Measurements from ENCODE around the gene RPA1.

RPA1 gene

GRCh38 chr17:1918346-1919162 is 88.7 kb downstream of the RPA1 start:
- Histone ChIP-seq H3K4me3 (ENCODE audit: control insufficient read depth in 1 of 7, extremely low read depth in 1 of 7, insufficient read depth in 4 of 7, low read depth in 2 of 7, low read length in 6 of 7) (no peak overlapping the region), H3K27me3 (replicated peaks in 2 of 5; ENCODE audit: control insufficient read depth in 4 of 5, insufficient read depth in 5 of 5, low read length in 4 of 5) (no peaks in the 10 kb centered on the region), H3K9me3 (ENCODE audit: control extremely low read depth in 1 of 5, control insufficient read depth in 4 of 5, insufficient read depth in 2 of 5, low read depth in 1 of 5, low read length in 4 of 5) (no peaks in the 10 kb centered on the region), H3K27ac (ENCODE audit: insufficient read depth in 1 of 2, low read depth in 1 of 2, low read length in 2 of 2, poor library complexity in 1 of 2, severe bottlenecking in 2 of 2) (no peak overlapping the region), H3K4me1 (ENCODE audit: control extremely low read depth in 1 of 4, control insufficient read depth in 4 of 4, insufficient read depth in 4 of 4, low read length in 3 of 4) (peaks cover 0 to 17% (median 14%) of the 10 kb centered on the region in 4 experiments), H3K36me3 (ENCODE audit: control insufficient read depth in 4 of 4, insufficient read depth in 4 of 4, low read length in 3 of 4) (no peaks in the 10 kb centered on the region)
- DNase-seq = no peak
- WGBS (ENCODE audit: insufficient coverage) = 97% methylated on average over 25 of the region's 29 CpGs
- ChIA-PET CTCF (interaction anchor here (1.6 to 1.7 kb wide), 2 partner anchors 8 to 26 kb away, joined by 4 to 5 read pairs; no protein-coding TSS in a partner anchor), POLR2A (no interaction called here)

GRCh38 chr17:1919201-1919600 is 89.4 kb downstream of the RPA1 start:
- WGBS (ENCODE audit: insufficient coverage) = 97% methylated on average over 11 of the region's 13 CpGs
- Histone ChIP-seq H3K36me3 (ENCODE audit: control insufficient read depth in 4 of 4, insufficient read depth in 4 of 4, low read length in 3 of 4) (no peaks in the 10 kb centered on the region), H3K4me1 (ENCODE audit: control extremely low read depth in 1 of 4, control insufficient read depth in 4 of 4, insufficient read depth in 4 of 4, low read length in 3 of 4) (peaks cover 0 to 12% (median 9%) of the 10 kb centered on the region in 4 experiments), H3K9me3 (ENCODE audit: control extremely low read depth in 1 of 5, control insufficient read depth in 4 of 5, insufficient read depth in 2 of 5, low read depth in 1 of 5, low read length in 4 of 5) (no peaks in the 10 kb centered on the region), H3K27me3 (replicated peaks in 2 of 5; ENCODE audit: control insufficient read depth in 4 of 5, insufficient read depth in 5 of 5, low read length in 4 of 5) (no peaks in the 10 kb centered on the region), H3K4me3 (ENCODE audit: control insufficient read depth in 1 of 7, extremely low read depth in 1 of 7, insufficient read depth in 4 of 7, low read depth in 2 of 7, low read length in 6 of 7) (no peak overlapping the region), H3K27ac (ENCODE audit: insufficient read depth in 1 of 2, low read depth in 1 of 2, low read length in 2 of 2, poor library complexity in 1 of 2, severe bottlenecking in 2 of 2) (no peak overlapping the region)
- ChIA-PET POLR2A (no interaction called here), CTCF (interaction anchor here (1.6 to 1.7 kb wide), 2 partner anchors 9 to 27 kb away, joined by 4 to 5 read pairs; no protein-coding TSS in a partner anchor)
- DNase-seq = no peak

- Histone ChIP-seq H3K4me3 (ENCODE audit: control insufficient read depth in 1 of 7, extremely low read depth in 1 of 7, insufficient read depth in 4 of 7, low read depth in 2 of 7, low read length in 6 of 7) (no peak overlapping the region), H3K9me3 (ENCODE audit: control extremely low read depth in 1 of 5, control insufficient read depth in 4 of 5, insufficient read depth in 2 of 5, low read depth in 1 of 5, low read length in 4 of 5) (no peaks in the 10 kb centered on the region), H3K36me3 (ENCODE audit: control insufficient read depth in 4 of 4, insufficient read depth in 4 of 4, low read length in 3 of 4) (no peaks in the 10 kb centered on the region), H3K27me3 (replicated peaks in 2 of 5; ENCODE audit: control insufficient read depth in 4 of 5, insufficient read depth in 5 of 5, low read length in 4 of 5) (peaks cover 0 to 2% (median 0%) of the 10 kb centered on the region in 5 experiments), H3K27ac (ENCODE audit: insufficient read depth in 1 of 2, low read depth in 1 of 2, low read length in 2 of 2, poor library complexity in 1 of 2, severe bottlenecking in 2 of 2) (no peak overlapping the region), H3K4me1 (ENCODE audit: control extremely low read depth in 1 of 4, control insufficient read depth in 4 of 4, insufficient read depth in 4 of 4, low read length in 3 of 4) (peaks cover 0 to 2% (median 2%) of the 10 kb centered on the region in 4 experiments)
- POLR2A ChIA-PET = no interaction called here
- WGBS (ENCODE audit: insufficient coverage) = 95% methylated on average over 14 of the region's 19 CpGs
- no peak for DNase-seq
- CTCF ChIA-PET = no interaction called here
These were observed 91.1 kb downstream of the RPA1 start for GRCh38 chr17:1920948-1921351.

GRCh38 chr17:1928976-1929375 is 99.2 kb downstream of the RPA1 start:
- H3K4me1 ChIP-seq (ENCODE audit: control extremely low read depth in 1 of 4, control insufficient read depth in 4 of 4, insufficient read depth in 4 of 4, low read length in 3 of 4) = no peaks in the 10 kb centered on the region
- DNase-seq = peak in 1 of 3 donors; percentile 20
- ChIA-PET POLR2A (no interaction called here), CTCF (interaction anchor here (0.6 kb wide), 1 partner anchor 953 kb away, joined by 4 read pairs; no protein-coding TSS in a partner anchor)
- 88% methylated on average over 9 of the region's 12 CpGs for WGBS (ENCODE audit: insufficient coverage)
- peaks cover 0 to 2% (median 0%) of the 10 kb centered on the region in 5 experiments for H3K27me3 ChIP-seq (replicated peaks in 2 of 5; ENCODE audit: control insufficient read depth in 4 of 5, insufficient read depth in 5 of 5, low read length in 4 of 5)
- no peaks in the 10 kb centered on the region for H3K36me3 ChIP-seq (ENCODE audit: control insufficient read depth in 4 of 4, insufficient read depth in 4 of 4, low read length in 3 of 4)
- no peak overlapping the region for H3K4me3 ChIP-seq (ENCODE audit: control insufficient read depth in 1 of 7, extremely low read depth in 1 of 7, insufficient read depth in 4 of 7, low read depth in 2 of 7, low read length in 6 of 7)
- no peaks in the 10 kb centered on the region for H3K9me3 ChIP-seq (ENCODE audit: control extremely low read depth in 1 of 5, control insufficient read depth in 4 of 5, insufficient read depth in 2 of 5, low read depth in 1 of 5, low read length in 4 of 5)
- no peak overlapping the region for H3K27ac ChIP-seq (ENCODE audit: insufficient read depth in 1 of 2, low read depth in 1 of 2, low read length in 2 of 2, poor library complexity in 1 of 2, severe bottlenecking in 2 of 2)

GRCh38 chr17:1930337-1930645 is 100.5 kb downstream of the RPA1 start:
- Histone ChIP-seq H3K27me3 (replicated peaks in 2 of 5; ENCODE audit: control insufficient read depth in 4 of 5, insufficient read depth in 5 of 5, low read length in 4 of 5) (peaks cover 0 to 2% (median 0%) of the 10 kb centered on the region in 5 experiments), H3K27ac (ENCODE audit: insufficient read depth in 1 of 2, low read depth in 1 of 2, low read length in 2 of 2, poor library complexity in 1 of 2, severe bottlenecking in 2 of 2) (no peak overlapping the region), H3K4me1 (ENCODE audit: control extremely low read depth in 1 of 4, control insufficient read depth in 4 of 4, insufficient read depth in 4 of 4, low read length in 3 of 4) (no peaks in the 10 kb centered on the region), H3K4me3 (ENCODE audit: control insufficient read depth in 1 of 7, extremely low read depth in 1 of 7, insufficient read depth in 4 of 7, low read depth in 2 of 7, low read length in 6 of 7) (no peak overlapping the region), H3K9me3 (ENCODE audit: control extremely low read depth in 1 of 5, control insufficient read depth in 4 of 5, insufficient read depth in 2 of 5, low read depth in 1 of 5, low read length in 4 of 5) (no peaks in the 10 kb centered on the region), H3K36me3 (ENCODE audit: control insufficient read depth in 4 of 4, insufficient read depth in 4 of 4, low read length in 3 of 4) (no peaks in the 10 kb centered on the region)
- DNase-seq = no peak
- POLR2A ChIA-PET = no interaction called here
- WGBS (ENCODE audit: insufficient coverage) = 64% methylated on average over 7 of the region's 8 CpGs
- CTCF ChIA-PET = no interaction called here

GRCh38 chr17:1931844-1932579 is 102.2 kb downstream of the RPA1 start:
- H3K9me3 ChIP-seq (ENCODE audit: control extremely low read depth in 1 of 5, control insufficient read depth in 4 of 5, insufficient read depth in 2 of 5, low read depth in 1 of 5, low read length in 4 of 5) = no peaks in the 10 kb centered on the region
- no peaks in the 10 kb centered on the region for H3K27me3 ChIP-seq (replicated peaks in 2 of 5; ENCODE audit: control insufficient read depth in 4 of 5, insufficient read depth in 5 of 5, low read length in 4 of 5)
- peaks cover 0 to under 1% (median 0%) of the 10 kb centered on the region in 4 experiments for H3K4me1 ChIP-seq (ENCODE audit: control extremely low read depth in 1 of 4, control insufficient read depth in 4 of 4, insufficient read depth in 4 of 4, low read length in 3 of 4)
- POLR2A ChIA-PET = no interaction called here
- DNase-seq = no peak
- 89% methylated on average over 27 of the region's 27 CpGs for WGBS (ENCODE audit: insufficient coverage)
- no peak overlapping the region for H3K27ac ChIP-seq (ENCODE audit: insufficient read depth in 1 of 2, low read depth in 1 of 2, low read length in 2 of 2, poor library complexity in 1 of 2, severe bottlenecking in 2 of 2)
- CTCF ChIA-PET = interaction anchor here (1.2 kb wide), 1 partner anchor 23 kb away, joined by 3 read pairs; no protein-coding TSS in a partner anchor
- H3K4me3 ChIP-seq (ENCODE audit: control insufficient read depth in 1 of 7, extremely low read depth in 1 of 7, insufficient read depth in 4 of 7, low read depth in 2 of 7, low read length in 6 of 7) = no peak overlapping the region
- H3K36me3 ChIP-seq (ENCODE audit: control insufficient read depth in 4 of 4, insufficient read depth in 4 of 4, low read length in 3 of 4) = no peaks in the 10 kb centered on the region

Data from common myeloid progenitor, CD34-positive (primary cell).